Measurements from ENCODE around the gene S100A1.

S100A1 gene

GRCh38 chr1:153610811-153611301 lies 17.4 kb upstream of the S100A1 start:
- no peak for DNase-seq

- DNase-seq = no peak
Measured at GRCh38 chr1:153611356-153611755, 16.9 kb upstream of the S100A1 start.

- no peak for DNase-seq
Measured at GRCh38 chr1:153612111-153612754, 16.0 kb upstream of the S100A1 start.

GRCh38 chr1:153612755-153613331 lies 15.4 kb upstream of the S100A1 start, which contains the start of gene S100A16:
S100A16 (minus strand) TSS chr1:153613137; CDS start chr1:153608151, 4,986 bp downstream.
- DNase-seq = no peak

GRCh38 chr1:153613406-153613805 lies 14.8 kb upstream of the S100A1 start:
- DNase-seq = no peak

- no peak for DNase-seq
Measured at GRCh38 chr1:153614189-153614900, 13.9 kb upstream of the S100A1 start.

GRCh38 chr1:153614906-153615305 lies 13.3 kb upstream of the S100A1 start:
- no peak for DNase-seq

- DNase-seq = no peak
Measured at GRCh38 chr1:153615406-153615805, 12.8 kb upstream of the S100A1 start.

GRCh38 chr1:153616144-153616916 lies 11.9 kb upstream of the S100A1 start, which contains the start of gene S100A14:
S100A14 (minus strand) TSS chr1:153616325; CDS start chr1:153615858, 467 bp downstream.
- no peak for DNase-seq

- no peak for DNase-seq
Measured at GRCh38 chr1:153616917-153617311, 11.3 kb upstream of the S100A1 start.

- peak in 2 of 5 donors; percentile 40 to 65 for DNase-seq
Measured at GRCh38 chr1:153617663-153618062, 10.6 kb upstream of the S100A1 start.

- DNase-seq = no peak
Measured at GRCh38 chr1:153619171-153619570, 9.1 kb upstream of the S100A1 start.

- DNase-seq = no peak
Measured at GRCh38 chr1:153623101-153623500, 5.1 kb upstream of the S100A1 start.

- DNase-seq = no peak
Measured at GRCh38 chr1:153624965-153625611, 3.1 kb upstream of the S100A1 start.

GRCh38 chr1:153626477-153626903 lies 1.7 kb upstream of the S100A1 start:
- DNase-seq = no peak

GRCh38 chr1:153626904-153627714 lies 1.1 kb upstream of the S100A1 start, which contains the start of gene S100A13:
S100A13 (minus strand) TSS chr1:153627505; CDS start chr1:153626472, 1,033 bp downstream.
- no peak for DNase-seq

GRCh38 chr1:153628638-153629342 lies 556 bp downstream of the S100A1 start:
- DNase-seq = no peak

- DNase-seq = no peak
Measured at GRCh38 chr1:153629343-153629665, 1.1 kb downstream of the S100A1 start.

GRCh38 chr1:153629971-153630370 lies 1.7 kb downstream of the S100A1 start:
- no peak for DNase-seq

- no peak for DNase-seq
Measured at GRCh38 chr1:153630384-153630783, 2.1 kb downstream of the S100A1 start.

Data from T-helper 1 cell (primary cell).